GM12873 (cell line): ENCODE measurements around the gene KSR2.

Experiments
- TF ChIP-seq, protein P1 (sequence below): IDR thresholded peaks from 2 replicates; pipeline ENCODE4 v1.5.1; 2012; ENCODE audit warnings: low read depth, mild to moderate bottlenecking, moderate library complexity, low read length, control low read depth; ENCODE audit not compliant: insufficient read depth; ENCODE audit errors: missing control alignments

The KSR2 gene

DNA sequence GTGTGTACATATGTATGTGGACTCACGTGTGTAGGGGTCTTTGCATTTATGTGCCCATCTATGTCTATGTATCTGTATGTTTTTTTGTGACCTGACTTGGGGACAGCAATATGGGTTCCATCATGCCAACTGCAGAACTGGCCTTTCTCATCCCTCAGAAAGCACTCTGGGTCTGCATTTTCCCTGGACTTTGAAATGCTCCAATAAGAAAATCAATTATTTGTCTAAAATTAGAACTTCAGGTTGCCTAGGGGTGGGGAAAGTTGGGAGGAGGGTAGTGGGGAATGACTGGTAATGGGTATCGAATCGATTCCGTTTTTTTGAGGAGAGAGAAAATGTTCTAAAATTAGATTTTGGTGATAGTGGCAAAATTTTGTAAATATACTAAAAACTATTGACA is 466.6 kb downstream of the KSR2 start:
- TF ChIP-seq, protein P1, sequence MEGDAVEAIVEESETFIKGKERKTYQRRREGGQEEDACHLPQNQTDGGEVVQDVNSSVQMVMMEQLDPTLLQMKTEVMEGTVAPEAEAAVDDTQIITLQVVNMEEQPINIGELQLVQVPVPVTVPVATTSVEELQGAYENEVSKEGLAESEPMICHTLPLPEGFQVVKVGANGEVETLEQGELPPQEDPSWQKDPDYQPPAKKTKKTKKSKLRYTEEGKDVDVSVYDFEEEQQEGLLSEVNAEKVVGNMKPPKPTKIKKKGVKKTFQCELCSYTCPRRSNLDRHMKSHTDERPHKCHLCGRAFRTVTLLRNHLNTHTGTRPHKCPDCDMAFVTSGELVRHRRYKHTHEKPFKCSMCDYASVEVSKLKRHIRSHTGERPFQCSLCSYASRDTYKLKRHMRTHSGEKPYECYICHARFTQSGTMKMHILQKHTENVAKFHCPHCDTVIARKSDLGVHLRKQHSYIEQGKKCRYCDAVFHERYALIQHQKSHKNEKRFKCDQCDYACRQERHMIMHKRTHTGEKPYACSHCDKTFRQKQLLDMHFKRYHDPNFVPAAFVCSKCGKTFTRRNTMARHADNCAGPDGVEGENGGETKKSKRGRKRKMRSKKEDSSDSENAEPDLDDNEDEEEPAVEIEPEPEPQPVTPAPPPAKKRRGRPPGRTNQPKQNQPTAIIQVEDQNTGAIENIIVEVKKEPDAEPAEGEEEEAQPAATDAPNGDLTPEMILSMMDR: no peak

DNA sequence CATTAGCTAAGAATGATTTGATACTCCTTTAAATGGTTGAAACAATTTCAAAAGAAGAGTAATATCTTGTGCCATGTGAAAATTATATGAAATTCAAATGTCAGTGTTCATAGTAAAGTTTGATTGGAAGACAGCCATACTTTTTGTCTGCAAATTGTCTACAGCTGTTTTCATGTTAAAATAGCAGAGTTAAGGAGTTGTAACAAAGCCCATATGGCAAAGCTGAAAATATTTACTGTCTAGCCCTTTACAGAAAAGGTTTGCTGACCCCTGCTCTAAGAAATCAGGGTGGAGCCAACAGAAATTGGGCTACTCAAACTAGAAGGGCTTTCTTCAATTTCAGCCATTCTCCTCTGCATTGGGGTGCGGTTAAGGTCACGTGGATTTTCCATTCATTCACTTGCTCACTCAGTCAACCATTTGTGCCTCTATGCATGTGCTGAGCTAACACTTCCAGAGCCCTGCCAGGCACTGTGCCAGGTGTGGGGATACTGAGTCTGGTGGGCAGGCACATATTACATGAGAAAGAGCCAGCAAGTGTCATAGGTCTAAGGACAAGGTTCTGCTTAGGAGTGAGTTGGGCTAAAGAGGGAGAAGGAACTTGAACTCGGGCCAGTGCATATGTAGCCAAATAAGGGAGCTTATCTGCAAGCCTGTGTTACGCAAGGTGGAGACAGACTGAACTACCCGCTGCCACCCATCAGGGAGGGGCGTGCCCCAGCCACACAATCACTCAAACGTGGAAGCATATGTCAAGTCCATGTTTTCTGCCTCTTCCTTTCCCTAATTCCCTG is 467.5 kb downstream of the KSR2 start:
- TF ChIP-seq, protein P1: no peak

DNA sequence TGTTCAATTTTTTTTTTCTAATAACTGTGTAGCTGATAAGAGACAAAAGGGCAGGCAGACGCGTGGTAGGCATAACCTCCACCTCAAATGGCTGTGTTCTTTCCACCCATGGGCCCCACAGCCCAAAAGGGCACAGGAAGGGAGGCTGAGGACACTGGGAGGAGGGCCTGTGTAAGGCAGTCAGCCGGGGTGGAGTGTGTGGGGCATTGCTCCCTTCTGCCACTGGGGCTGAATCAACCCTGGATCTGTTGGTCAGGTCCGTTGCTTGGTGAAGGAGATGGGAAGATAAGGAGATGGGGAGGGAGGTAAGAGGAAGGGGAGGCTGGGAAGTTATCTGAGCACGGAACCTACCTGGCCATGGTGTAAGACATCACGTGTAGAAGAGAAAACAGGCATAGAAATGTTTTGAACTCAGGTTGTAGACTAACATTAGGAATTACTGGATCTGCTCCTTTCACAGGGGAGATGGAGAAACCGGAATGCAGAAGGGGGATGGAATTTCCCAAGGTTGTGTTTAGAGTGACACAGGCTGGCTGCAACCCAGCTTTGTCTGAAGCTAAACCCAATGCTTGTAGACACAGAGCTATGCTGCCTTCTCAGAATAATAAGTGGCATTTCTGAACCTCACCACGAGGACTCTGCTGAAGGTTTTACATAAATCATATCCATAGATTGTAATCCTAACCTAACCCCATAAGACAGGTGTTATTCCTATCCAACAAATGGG is 468.9 kb downstream of the KSR2 start:
- TF ChIP-seq, protein P1: no peak

DNA sequence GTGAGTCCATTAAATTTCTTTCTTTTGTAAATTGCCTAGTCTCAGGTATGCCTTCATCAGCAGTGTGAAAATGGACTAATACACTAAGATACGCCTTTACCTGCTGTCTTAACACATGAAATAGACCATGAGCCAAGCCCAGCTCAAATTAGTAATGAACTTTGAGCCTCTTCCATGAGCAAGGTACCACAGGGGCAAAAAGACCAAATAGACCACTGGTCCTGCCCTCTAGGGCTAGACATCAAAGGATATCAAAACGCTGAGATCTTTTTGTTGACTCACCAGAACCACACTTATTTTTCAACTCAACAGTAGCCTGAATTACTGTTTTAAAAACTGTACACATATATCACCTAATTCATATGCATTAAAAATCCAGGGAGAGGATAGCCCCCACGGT is 469.9 kb downstream of the KSR2 start:
- TF ChIP-seq, protein P1: no peak

DNA sequence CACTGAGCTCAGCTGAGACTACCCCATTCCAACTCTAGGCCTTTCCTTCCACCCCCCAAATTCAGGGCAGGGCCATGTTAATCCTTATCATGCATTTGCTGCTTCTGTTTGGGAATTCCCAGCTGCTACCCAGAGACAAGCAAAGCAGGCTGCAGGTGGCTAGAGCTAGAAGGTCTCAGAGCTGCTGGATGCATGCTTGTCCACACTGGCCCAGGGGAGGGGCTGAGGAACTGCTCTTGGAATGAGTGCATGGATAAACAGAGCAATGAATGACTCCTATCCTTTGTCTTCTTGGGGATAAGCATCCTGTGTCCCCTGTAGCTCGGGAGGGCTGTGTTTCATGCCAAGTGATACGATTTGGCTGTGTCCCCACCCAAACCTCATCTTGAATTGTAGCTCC is 470.5 kb downstream of the KSR2 start:
- TF ChIP-seq, protein P1: no peak

DNA sequence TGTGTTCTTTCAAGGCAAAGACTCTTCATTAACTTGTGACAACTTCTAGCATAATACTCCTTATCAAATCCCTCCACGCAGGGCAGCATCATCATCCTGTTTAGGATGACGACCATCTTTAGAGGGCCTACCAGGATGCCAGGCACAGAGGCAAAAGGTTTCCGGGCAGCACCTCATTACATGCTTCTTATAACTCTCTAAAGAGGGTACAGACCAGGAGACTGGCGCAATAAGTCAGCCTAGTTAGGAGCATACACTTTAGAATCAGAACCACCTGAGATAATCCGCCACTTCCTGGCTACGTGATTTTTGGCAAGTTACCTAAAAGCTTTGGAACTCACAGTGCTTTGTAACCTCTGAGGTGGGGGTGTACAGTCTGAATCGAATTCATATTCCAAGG is 471.4 kb downstream of the KSR2 start:
- TF ChIP-seq, protein P1: no peak

DNA sequence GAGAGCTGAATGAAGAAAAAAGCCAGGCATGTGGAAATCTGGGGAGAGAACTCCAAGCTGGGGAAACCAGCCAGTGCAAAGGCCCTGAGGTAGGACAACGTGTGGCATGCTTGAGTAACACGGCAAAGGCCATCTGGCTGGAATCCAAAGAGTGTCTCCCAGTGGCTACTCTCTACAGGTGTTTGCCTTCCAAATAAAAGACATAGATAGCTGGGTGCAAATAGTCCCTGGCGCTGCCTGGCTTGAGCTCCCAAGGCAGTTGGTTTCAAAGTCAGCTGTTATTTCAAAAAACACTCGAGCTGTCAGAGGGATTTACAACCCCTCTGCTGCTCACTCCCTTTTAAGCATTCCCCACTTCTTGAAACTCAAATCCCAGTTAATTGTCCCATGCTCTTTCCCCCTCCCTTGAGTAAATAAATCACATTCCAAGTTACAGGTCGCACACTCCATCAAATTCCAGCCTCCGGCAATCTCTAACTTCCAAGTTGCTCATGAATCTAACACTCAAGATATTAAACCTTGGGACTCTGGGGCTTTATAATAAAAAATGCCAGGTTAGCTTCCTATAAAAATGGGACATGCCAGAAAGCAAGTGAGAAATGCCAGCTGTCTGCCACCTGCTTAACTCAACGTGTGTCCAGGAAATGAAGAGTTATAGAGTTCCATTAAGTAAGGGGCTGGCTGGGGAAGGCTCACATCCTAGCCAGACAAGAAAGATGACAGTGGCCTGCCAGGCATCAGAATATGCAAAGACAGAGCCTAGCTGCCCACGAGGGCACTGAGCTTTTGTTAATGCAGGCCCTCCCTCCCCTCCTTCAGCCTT is 473.7 kb downstream of the KSR2 start:
- TF ChIP-seq, protein P1: no peak
